Fibroblast of lung (primary cell): ENCODE measurements around the gene LGALS7. TPM values are rescaled to one million over a fixed set of nuclear protein-coding genes. Genes with fewer than 3 reads are reported as not detected.

Source experiments
- DNase-seq, 2 donors: peaks; one replicate each; pipeline versions ENCODE4 v3.0.0 to v3.0.0-alpha.2; 2010; ENCODE audit warnings: low read depth in 2 of 2
- H2AFZ ChIP-seq: 2 replicates; pipeline ENCODE4 v1.5.1; 2012; ENCODE audit warnings: low read length, control low read depth, inconsistent platforms
- H3K27ac ChIP-seq: 2 replicates; pipeline ENCODE4 v1.5.1; 2011; ENCODE audit warnings: low read length, control low read depth; ENCODE audit not compliant: insufficient read depth
- H3K27me3 ChIP-seq: 2 replicates; pipeline ENCODE4 v1.5.1; 2011; ENCODE audit warnings: mild to moderate bottlenecking, low read length; ENCODE audit not compliant: control insufficient read depth, insufficient read depth
- H3K36me3 ChIP-seq: 2 replicates; pipeline ENCODE4 v1.5.1; 2011; ENCODE audit warnings: low read length; ENCODE audit not compliant: control insufficient read depth, insufficient read depth
- H3K4me1 ChIP-seq: 2 replicates; pipeline ENCODE4 v1.5.1; 2011; ENCODE audit warnings: low read length; ENCODE audit not compliant: control insufficient read depth, insufficient read depth; ENCODE audit errors: extremely low read depth
- H3K4me2 ChIP-seq: 2 replicates; pipeline ENCODE4 v1.5.1; 2011; ENCODE audit warnings: low read length, control low read depth; ENCODE audit not compliant: insufficient read depth; ENCODE audit errors: extremely low read depth
- H3K4me3 ChIP-seq, 4 experiments: fragments of 200-600 bp in 1 of 4; sonication (generic) in 1 of 4; replicated peaks in 1 of 4; 2 replicates each; pipeline ENCODE4 v1.5.1; 2011 to 2016; ENCODE audit warnings: low read length in 4 of 4, low read depth in 3 of 4, mild to moderate bottlenecking in 3 of 4, control low read depth in 2 of 4, inconsistent platforms in 1 of 4, mixed read lengths in 1 of 4; ENCODE audit not compliant: insufficient read depth in 1 of 4; ENCODE audit errors: control extremely low read depth in 1 of 4
- H3K79me2 ChIP-seq: 2 replicates; pipeline ENCODE4 v1.5.1; 2012; ENCODE audit warnings: mild to moderate bottlenecking, low read length, inconsistent platforms; ENCODE audit not compliant: control insufficient read depth, insufficient read depth
- H3K9ac ChIP-seq: 2 replicates; pipeline ENCODE4 v1.5.1; 2011; ENCODE audit warnings: mild to moderate bottlenecking, low read length, control low read depth; ENCODE audit not compliant: insufficient read depth
- H3K9me3 ChIP-seq: 2 replicates; pipeline ENCODE4 v1.5.1; 2012; ENCODE audit warnings: low read depth, low read length; ENCODE audit not compliant: control insufficient read depth, insufficient read depth
- H4K20me1 ChIP-seq: 2 replicates; pipeline ENCODE4 v1.5.1; 2011; ENCODE audit warnings: low read length; ENCODE audit not compliant: control insufficient read depth, insufficient read depth; ENCODE audit errors: extremely low read depth
- EZH2 ChIP-seq: IDR thresholded peaks from 2 replicates; pipeline ENCODE4 v1.5.1; 2012; ENCODE audit warnings: low read length, control low read depth, mild to moderate bottlenecking; ENCODE audit errors: missing control alignments
- polyA plus RNA-seq, 2 donors: library from polyadenylated mRNA; depleted of rRNA in 1 of 2; stranded (reverse) in 1 of 2; unstranded in 1 of 2; fragments of >200 nt; gene quantifications; 2 replicates each; pipeline ENCODE4 v1.2.1, GENCODE V29; 2011 to 2012; ENCODE audit warnings: missing spikeins in 1 of 2
- total RNA-seq: library from RNA; depleted of rRNA; stranded (reverse); fragments of >200 nt; gene quantifications from 2 replicates; pipeline ENCODE4 v1.2.1, GENCODE V29; 2014
- TF ChIP-seq, protein P1 (sequence below), 2 donors: IDR thresholded peaks in 1 of 2; conservative IDR thresholded peaks in 1 of 2; 1 replicate in 1 of 2; 2 replicates in 1 of 2; pipeline ENCODE4 v1.5.1; 2011 to 2012; ENCODE audit warnings: low read length in 2 of 2, control low read depth in 1 of 2, inconsistent platforms in 1 of 2, low read depth in 1 of 2, mild to moderate bottlenecking in 1 of 2

The LGALS7 gene
- total and polyA plus RNA-seq, 2 donors (not counting 1 experiment from before 2014, with no cell fraction given): not detected

DNA sequence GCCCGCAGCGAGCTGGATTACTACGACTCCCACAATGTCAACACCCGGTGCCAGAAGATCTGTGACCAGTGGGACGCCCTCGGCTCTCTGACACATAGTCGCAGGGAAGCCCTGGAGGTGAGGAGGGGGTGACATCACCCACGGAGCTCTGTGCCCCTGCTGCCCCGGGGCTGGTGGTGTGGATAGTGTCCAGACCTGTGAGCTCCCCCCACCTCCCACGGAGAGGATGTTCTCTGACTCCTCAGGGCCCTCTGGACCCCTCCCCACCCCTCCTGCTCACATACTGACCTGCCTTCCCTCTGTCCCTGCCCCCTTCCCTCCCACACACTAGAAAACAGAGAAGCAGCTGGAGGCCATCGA, 49.7 kb downstream of the LGALS7 start:
- TF ChIP-seq, protein P1, sequence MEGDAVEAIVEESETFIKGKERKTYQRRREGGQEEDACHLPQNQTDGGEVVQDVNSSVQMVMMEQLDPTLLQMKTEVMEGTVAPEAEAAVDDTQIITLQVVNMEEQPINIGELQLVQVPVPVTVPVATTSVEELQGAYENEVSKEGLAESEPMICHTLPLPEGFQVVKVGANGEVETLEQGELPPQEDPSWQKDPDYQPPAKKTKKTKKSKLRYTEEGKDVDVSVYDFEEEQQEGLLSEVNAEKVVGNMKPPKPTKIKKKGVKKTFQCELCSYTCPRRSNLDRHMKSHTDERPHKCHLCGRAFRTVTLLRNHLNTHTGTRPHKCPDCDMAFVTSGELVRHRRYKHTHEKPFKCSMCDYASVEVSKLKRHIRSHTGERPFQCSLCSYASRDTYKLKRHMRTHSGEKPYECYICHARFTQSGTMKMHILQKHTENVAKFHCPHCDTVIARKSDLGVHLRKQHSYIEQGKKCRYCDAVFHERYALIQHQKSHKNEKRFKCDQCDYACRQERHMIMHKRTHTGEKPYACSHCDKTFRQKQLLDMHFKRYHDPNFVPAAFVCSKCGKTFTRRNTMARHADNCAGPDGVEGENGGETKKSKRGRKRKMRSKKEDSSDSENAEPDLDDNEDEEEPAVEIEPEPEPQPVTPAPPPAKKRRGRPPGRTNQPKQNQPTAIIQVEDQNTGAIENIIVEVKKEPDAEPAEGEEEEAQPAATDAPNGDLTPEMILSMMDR (conservative IDR thresholded peaks at IDR 0.05 in 1 of 2, IDR thresholded peaks at IDR 0.05 in 1 of 2; ENCODE audit: low read depth in 1 of 2, low read length in 2 of 2): no peak
- TF ChIP-seq EZH2: no peak
- H3K4me1 ChIP-seq: peaks cover 10% of the 10 kb centered on the region
- peaks cover 17% of the 10 kb centered on the region for H3K79me2 ChIP-seq
- no peak overlapping the region for H3K4me2 ChIP-seq
- no peak overlapping the region for H3K27ac ChIP-seq
- no peaks in the 10 kb centered on the region for H3K9me3 ChIP-seq
- H3K36me3 ChIP-seq: peaks cover 73% of the 10 kb centered on the region
- H4K20me1 ChIP-seq: no peaks in the 10 kb centered on the region
- H3K4me3 ChIP-seq: no peak overlapping the region
- no peak for DNase-seq
- H3K9ac ChIP-seq: no peak overlapping the region
- no peak overlapping the region for H2AFZ ChIP-seq
- no peaks in the 10 kb centered on the region for H3K27me3 ChIP-seq

DNA sequence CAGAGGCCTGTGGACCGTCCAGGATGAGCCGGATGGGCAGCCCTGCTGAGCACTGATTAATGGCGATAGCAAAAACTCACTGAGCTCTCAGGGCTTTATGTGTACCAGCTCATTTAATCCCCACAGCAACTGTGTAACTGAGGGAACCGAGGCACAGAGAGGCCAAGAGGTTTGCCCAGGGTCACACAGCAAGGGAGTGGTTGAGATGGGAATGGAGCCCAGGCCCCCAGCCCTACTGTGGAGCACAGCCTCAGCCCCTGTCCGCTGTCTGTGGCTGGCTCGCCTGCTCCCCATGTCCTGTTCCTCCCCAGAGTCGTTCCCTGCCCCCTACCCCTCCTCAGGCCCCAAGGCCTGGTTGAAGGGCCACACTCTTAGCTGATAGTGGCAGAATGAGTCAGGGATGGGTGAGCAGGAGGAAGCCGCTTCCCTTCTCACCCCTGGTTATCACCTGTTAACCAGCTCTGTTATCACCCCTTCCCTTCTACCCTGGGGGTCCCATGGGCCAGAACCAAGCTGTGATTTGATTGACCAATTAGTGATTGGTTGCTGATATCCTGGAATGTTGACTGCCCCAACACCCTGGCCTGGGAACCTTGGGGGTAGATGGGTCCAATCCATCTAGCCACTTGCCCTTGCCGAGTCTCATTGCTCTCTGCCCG, 50.2 kb downstream of the LGALS7 start:
- Histone ChIP-seq H3K9me3 (no peaks in the 10 kb centered on the region), H3K4me3 (no peak overlapping the region), H3K36me3 (peaks cover 73% of the 10 kb centered on the region), H3K4me1 (peaks cover 11% of the 10 kb centered on the region), H3K79me2 (peaks cover 18% of the 10 kb centered on the region), H3K27ac (no peak overlapping the region), H3K9ac (no peak overlapping the region), H3K4me2 (no peak overlapping the region), H2AFZ (no peak overlapping the region), H3K27me3 (no peaks in the 10 kb centered on the region), H4K20me1 (no peaks in the 10 kb centered on the region)
- TF ChIP-seq EZH2: no peak
- TF ChIP-seq, protein P1 (conservative IDR thresholded peaks at IDR 0.05 in 1 of 2, IDR thresholded peaks at IDR 0.05 in 1 of 2; ENCODE audit: low read depth in 1 of 2, low read length in 2 of 2): no peak
- DNase-seq: no peak

GRCh38 chr19:38721979-38722773, 51.1 kb downstream of the LGALS7 start:
- H3K27ac ChIP-seq: no peak overlapping the region
- no peak overlapping the region for H3K9ac ChIP-seq
- no peak for DNase-seq
- H3K4me1 ChIP-seq: peaks cover 11% of the 10 kb centered on the region
- H3K79me2 ChIP-seq: peaks cover 25% of the 10 kb centered on the region
- TF ChIP-seq, protein P1 (conservative IDR thresholded peaks at IDR 0.05 in 1 of 2, IDR thresholded peaks at IDR 0.05 in 1 of 2; ENCODE audit: low read depth in 1 of 2, low read length in 2 of 2): no peak
- H3K4me2 ChIP-seq: no peak overlapping the region
- H3K9me3 ChIP-seq: no peaks in the 10 kb centered on the region
- peaks cover 75% of the 10 kb centered on the region for H3K36me3 ChIP-seq
- H2AFZ ChIP-seq: no peak overlapping the region
- no peaks in the 10 kb centered on the region for H4K20me1 ChIP-seq
- H3K4me3 ChIP-seq: no peak overlapping the region
- no peaks in the 10 kb centered on the region for H3K27me3 ChIP-seq
